Amygdala (tissue), 56 donors: Measurements from ENCODE around the gene NACC1.
A peak's percentile ranks its signal among the peaks of the same experiment; 100 is the strongest.
"Not testable (repeated sequence)": the region's sequence is repeated elsewhere in the genome, so short reads cannot be mapped to it uniquely, and the experiment has no call there.

Experiments
- DNase-seq, 56 donors: peaks; one replicate each; lab custom pipeline; 2025; lab: John Stamatoyannopoulos, UW

The NACC1 gene

GRCh38 chr19:13154911-13155471 lies 36.9 kb downstream of the NACC1 start:
- peak in 14 of 56 donors; percentile 8 to 57 (median 34) for DNase-seq

- DNase-seq: peak in 13 of 56 donors; percentile 16 to 59 (median 33)
Observed at GRCh38 chr19:13155472-13156359, 37.7 kb downstream of the NACC1 start.

DNA sequence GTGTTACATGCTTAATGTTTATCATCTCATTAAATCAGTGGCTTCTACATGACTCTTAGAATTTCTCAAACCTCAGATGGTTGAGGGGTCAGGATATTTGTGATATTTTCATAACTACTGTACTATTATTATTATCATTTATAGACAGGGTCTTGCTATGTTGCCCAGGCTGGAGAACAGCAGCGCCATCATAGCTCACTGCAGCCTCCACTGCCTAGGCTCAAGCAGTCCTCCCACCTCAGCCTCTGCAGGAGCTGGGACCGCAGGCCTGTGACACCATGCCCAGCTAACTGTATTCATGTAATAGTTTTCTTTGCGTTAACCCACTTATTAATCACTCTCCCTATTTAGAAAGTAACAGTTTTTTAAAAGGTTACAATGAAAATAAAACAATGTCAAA lies 41.6 kb downstream of the NACC1 start:
- DNase-seq: no peak

GRCh38 chr19:13160557-13160956 lies 42.5 kb downstream of the NACC1 start:
- DNase-seq: no peak

DNA sequence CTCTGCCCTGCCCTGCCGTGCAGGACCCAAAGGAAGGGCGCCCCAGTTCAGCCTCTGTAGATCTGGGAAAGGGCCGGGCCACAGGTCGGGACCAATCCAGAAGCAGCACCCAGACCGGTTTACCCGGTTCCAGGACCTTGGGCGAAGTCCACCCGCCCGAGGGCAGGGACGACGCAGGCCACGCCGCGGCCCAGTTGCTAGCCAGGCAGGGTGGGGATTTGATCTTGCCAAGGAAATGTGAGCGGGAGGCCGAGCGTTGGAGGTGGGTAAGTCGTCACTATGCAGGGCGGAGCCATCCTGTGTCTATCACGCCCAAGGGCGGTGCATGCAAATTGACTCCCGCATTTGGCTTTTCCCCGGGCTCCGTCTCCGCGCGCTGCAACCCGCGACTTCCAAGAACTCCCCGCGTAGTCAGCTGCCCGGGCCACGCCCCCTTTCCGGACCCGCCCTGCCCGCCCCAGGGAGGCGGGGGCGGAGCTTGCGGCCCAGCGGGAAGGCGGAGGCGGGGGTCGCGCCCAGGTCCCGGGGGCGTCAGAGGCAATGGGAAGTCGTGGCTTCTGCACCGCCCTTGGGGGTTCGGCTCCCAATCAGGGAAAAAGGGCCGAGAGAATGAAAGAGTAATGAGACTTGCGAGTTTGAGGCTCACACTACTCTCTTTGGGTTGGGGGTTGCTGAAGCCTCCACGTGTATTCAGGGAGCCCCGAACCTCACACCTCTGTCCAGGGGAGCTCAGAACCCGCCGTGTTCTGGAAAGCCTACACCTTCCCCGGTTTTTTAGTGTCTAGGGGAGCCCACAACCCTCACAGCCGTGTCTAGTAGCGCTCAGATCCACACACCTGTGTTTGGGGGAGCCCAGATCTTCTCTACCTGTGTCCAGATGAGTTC lies 44.9 kb downstream of the NACC1 start:
- peak in 55 of 56 donors; percentile 41 to 97 (median 84) for DNase-seq

DNA sequence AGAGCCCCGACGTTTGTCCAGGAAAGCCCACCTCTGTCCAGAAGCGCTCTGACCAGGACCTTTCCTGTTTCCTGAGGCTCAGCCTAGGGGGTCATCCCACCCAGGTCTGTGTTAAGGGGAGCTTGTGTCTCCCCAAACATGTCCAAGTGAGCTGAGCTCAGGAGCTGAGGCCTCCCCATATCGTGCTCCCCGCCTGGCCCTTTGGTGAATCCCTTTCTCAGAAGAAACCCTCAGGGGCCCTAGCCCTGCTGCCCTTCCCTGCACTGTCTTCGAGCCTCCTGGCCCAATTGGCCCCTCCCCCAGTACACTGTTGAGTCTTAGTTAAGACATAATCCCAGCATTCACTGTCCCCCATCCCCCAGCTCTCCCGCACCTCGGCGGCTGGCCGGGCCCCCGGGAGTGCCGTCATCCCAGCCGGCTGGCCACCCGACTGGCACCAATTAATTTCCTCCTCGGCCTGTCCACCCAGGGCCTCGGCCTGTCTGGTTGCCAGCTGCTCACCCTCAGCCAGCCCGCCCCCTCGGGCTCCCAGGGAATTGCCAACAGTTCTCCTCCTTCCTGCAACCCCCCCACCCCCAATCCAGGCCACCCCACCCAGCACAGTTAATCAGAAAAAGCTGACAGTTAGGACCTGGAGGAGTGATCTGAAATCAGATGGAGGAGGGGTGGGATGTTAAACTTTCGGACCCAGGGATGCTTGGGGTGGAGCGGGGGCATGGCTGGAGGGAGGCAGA lies 45.7 kb downstream of the NACC1 start:
- peak in 43 of 56 donors; percentile 16 to 79 (median 51) for DNase-seq

DNA sequence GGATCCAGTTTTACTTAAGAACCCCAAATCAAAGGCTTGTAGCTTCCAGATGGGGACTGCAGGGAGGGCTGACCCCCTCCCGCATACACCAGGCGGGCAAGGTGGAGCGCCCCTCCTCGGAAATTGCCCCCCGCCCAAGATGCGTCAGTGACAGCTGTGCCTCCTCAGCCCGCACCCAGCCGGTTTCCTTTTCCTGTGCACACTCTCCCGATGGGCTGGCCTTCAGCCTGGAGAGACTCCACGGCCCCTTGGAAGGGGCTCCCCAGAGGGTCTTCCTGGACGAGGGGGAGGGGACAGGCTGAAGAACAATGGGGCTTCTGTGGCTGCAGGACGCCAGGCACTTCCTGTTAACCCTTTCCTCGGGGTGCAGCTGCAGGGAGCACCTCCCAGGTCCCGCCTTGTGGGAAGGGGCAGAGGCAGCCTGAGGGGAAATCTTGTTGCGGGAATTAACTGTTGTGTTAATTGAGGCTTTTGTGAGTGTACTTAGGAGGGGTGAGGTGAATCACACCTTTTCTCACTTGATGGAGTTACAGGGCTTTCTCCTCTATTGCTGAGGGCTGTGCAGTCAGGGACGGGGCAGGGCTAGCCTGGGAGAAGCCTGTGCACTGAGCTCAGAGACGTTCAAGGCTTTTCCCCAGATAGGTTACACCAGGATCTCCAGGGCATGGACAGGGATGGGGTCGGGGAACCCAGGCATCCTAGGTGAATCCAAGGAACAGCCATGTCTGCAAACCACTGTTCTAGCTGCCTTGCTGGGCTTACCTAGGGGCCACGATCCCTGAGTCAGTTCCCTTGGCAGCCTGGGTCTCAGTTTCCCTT lies 46.5 kb downstream of the NACC1 start:
- peak in 24 of 56 donors; percentile 11 to 60 (median 32) for DNase-seq

- DNase-seq: no peak
Observed at GRCh38 chr19:13165162-13165997, 47.3 kb downstream of the NACC1 start.

- not testable (repeated sequence) for DNase-seq
Observed at GRCh38 chr19:13166151-13166550, 48.1 kb downstream of the NACC1 start.

DNA sequence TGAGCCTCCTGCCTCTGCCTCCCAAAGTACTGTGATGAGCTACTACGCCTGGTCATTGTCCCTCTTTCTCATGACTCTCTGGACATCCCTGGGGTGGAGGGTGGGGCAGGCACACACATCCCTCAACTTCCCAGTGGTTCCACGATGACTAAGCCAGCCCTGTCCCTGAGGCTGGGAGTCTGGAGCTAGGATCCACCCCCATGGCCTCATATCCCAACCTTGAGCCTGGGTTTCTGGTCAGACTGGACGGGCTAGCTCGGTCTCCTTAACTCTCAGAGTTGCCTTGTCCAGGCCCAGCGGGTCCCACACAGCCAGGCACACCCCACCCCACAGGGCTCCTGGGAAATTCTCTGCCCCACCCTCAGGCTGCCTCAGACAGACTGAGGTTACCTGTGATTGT lies 51.7 kb downstream of the NACC1 start:
- no peak for DNase-seq

DNA sequence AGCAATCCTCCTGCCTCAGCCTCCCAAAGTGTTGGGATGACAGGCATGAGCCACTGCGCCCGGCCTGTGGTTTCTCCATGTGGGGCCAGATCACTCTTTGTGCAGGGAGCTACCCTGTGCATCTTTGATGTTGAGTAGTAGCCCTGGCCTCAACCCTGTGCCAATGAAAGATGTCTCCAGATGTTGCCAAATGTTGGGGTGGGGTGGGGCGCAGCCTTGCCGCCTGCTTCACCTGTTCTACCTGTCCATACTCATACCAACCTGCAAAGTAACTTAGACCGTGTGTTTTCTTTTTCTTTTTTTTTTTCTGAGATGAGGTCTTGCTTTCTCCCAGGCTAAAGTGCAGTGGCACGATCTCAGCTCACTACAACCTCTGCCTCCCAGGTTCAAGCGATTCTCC lies 53.1 kb downstream of the NACC1 start:
- DNase-seq: no peak

DNA sequence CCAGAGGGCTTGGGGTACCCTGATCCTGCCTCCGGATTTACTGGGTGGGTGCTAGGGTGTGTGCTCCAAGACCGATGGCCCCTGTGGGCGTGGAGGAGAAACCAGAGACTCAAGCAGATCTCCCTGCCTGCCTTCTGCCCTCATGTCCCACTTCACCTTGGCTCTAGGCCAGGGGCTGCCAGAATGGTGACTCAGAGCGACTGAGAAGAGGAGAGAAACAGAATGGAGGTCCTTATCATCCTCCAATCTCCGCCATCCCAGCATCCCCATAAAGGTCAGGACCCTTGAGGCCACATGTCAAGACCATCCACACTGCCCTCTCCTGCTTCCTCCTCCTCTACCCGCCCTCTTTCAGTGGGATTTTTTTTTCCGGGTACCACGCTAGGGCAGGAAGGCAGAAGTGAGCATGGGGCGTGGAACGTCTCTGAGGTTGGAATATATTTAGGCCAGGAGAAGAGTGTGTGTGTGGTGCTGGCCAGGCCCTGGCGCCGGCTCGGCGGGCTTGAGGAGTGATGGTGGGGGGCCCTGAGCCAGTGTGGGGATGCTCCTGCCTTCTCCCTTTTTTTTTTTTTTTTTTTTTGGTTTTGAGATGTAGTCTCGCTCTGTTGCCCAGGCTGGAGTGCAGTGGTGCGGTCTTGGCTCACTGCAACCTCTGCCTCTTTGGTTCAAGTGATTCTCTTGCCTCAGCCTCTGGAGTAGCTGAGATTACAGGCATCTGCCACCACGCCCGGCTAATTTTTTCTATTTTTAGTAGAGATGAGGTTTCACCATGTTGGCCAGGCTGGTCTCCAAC lies 54.5 kb downstream of the NACC1 start:
- peak in 14 of 56 donors; percentile 3 to 48 (median 26) for DNase-seq

GRCh38 chr19:13173139-13173737 lies 55.2 kb downstream of the NACC1 start:
- no peak for DNase-seq

DNA sequence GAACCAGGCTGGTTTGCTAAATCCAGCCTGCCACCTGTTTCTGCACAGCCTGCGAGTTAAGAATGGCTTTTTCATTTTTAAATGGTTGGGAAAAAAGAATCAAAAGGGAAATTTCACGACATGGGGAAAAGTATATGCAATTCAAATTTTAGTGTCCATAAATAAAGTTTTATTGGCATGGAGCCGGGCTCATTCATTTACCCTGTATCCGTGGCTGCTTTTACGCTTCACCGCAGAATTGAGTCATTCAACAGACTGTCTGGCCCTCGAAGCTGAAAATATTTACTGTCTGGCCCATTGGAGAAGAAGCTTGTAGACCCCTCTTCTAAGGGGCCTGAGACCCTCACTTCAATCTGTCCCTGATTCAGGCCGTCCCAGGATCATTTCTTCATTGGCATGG lies 58.3 kb downstream of the NACC1 start:
- DNase-seq: no peak

- DNase-seq: not testable (repeated sequence)
Observed at GRCh38 chr19:13177584-13177983, 59.5 kb downstream of the NACC1 start.

- not testable (repeated sequence) for DNase-seq
Observed at GRCh38 chr19:13178291-13178690, 60.2 kb downstream of the NACC1 start.

DNA sequence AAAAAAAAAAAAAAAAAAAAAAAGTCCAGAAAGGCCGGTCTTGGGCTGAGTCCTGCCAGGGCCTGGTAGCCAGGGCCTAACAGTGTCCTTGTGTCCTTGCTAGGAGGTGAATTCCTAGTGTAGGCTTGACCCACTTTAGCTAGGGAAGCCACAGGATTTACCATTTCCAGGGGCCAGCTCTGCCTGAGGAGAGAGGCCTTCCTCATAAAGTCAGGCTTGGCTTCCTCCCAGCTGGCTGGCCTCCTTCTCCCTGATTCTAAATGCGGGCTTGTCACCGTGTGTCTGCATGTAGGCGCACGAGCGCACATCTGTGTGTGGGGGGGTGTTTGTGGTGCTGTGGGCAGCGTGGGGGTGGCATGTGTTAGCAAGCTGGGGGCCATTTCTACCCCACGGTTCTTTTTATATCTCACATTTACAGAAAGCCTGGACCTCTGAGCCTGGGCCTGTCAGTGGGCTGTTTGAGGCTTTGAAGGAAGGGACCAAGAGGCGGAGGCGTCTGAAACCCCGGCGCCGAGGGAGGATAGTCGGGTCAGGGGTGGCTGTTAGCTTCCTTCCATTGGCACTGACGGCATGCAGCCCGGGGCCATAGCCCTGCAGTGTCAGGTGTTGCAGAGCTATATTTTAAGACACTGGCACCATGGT lies 63.8 kb downstream of the NACC1 start:
- DNase-seq: peak in 49 of 56 donors; percentile 3 to 78 (median 38)
